HG03565 (cell line): Measurements from ENCODE around the gene MACROD1.

Experiments
- ATAC-seq: cut with Tn5 transposase; IDR thresholded peaks from one replicate; pipeline ENCODE4 v1.9.1; 2021; ENCODE audit warnings: mild to moderate bottlenecking, moderate library complexity; ENCODE audit not compliant: unreplicated experiment

MACROD1 gene

DNA sequence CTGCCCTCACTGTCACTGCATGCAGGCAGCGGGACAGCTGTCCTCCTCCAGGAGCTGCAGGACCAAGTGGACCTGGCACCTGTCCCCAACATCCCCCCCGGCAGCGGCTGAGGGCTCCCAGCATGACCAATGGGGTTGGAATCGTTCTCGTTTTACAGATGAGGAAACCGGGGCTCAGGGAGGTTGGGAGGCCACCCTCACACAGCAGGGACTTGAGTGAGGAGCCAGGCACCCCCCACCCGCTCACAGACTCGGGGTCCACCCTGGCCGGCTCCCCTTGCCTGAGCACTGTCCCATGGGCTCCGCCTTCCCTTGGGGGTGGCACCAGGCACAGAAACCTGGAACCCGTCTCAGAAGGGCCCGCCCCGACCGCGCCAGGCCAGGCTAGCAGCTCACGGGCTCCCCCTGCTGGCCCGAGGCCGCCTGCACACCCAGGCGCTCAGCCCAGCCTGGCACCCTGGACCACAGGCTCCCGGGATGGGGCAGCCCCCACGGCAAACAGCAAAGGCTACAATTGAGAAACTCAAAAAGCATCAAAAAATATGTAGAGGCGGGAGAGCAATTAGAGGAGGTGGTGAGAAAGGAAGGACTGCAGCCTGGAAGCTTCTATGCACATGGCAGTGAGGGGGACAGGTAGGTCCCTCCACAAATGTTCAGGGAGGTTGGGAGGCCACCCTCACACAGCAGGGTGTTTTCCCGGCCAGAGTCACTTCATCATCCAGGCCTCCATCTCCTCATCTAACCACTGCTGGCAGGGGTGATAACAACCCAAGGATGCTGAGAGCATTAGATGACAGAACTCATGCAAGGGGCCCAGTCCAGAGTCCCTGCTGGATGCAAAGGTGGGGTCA lies 12.8 kb downstream of the MACROD1 start:
- no peak for ATAC-seq

DNA sequence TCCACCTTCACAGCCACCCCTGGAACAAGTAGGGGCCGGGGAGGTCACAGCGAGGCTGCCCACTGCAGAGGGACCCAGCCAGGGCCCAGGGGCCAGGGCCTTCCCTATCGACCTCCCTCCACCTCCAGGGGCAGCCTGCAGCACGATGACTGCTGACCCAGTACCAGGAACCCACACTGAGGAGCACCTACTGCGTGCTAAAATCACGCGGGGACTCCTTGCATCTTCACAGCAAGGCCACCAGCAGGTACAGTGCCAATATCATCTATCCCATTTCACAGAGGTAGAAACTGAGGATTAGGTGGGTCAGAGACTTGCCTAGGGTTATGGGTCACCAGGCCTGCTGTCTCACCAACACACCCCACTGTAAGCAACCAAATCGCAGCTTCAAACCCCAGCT lies 14.6 kb downstream of the MACROD1 start:
- ATAC-seq = no peak

DNA sequence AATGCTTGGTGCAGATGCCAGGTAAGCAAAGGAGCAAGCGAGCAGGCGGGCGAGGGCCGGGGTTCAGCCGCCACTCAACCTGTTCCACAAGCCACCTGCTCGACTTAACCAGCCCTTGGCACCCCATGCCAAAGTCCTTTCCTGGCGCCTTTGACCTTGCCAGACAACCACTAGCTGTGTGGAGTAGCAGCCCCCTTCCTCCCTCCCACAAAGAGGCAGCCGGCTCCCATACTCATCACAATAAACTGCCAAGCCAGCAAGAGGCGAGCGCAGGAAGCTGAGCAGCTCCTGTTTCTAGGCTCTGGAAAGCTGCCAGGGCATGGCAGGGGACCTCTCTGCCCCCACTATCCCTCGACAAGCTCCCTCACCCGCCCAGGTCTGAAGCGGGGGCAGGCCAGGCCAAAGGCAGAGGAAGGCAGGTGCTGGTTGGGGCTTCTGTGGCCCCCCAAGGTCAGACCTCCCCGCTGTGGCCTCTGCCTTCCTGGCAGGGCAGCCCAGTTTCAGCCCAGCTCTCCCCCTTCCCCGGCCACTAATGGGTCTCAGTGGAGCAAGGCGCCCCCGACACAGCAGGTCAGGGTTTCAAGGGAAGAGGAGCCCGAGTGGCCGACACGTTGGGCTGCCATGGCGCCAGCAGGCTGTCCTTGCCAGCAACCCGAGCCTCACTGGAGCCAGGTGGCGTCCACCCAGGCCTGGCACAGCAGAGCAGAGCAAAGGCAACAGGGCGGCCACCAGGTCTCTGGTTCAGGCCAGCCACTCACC lies 15.3 kb downstream of the MACROD1 start:
- ATAC-seq = no peak

DNA sequence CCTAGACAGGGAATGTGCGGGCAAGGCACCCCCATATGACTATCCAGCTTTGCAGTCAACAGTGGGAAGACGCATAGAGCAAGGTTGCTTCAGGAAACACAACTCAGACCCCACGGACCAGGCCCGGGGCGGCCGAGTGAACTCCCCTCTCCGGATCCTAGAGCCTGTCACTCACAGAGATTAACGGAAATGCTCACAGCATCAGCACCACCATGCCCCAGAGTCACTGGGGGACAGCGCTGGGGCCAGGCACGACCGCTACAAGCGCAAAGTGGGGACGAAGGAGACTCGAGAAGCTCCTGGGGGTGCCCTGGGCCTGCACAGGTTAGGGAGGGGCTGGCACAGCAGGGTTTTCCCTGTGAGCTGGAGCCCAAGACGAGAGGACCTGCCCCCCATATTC lies 15.9 kb downstream of the MACROD1 start:
- ATAC-seq = no peak

DNA sequence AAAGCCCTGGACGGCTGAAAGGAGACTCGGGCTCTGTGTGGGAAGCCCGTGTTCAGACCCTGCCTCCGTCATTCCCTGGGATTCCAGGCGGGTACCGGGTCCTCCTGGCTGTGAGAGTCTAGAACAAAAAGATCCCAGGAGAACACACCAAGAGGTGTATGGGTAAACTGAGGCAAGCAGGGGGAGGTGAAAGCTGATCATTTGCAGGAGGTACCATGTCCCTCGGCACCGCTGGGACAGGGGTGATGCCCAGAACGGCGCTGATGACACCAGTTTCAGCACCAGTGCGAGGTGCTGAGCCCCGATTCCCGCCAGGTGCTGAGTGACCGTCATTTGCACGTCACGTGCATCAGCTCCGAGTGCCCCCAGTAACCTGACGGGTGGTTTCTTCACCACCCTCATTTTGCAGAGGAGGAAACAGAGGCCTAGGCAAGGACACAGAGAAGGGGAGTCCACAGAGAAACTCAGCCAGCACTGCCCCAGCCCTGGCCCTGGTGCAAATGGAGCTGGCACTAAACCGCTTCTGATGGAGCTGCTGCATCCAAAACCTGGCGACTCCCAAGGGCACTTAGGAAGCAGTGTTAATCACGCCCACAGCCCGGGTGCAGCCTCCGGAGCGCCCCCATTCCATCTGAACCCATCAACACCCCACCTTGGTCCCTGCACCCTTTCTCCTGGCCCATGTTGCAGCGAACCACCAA lies 16.8 kb downstream of the MACROD1 start:
- no peak for ATAC-seq

DNA sequence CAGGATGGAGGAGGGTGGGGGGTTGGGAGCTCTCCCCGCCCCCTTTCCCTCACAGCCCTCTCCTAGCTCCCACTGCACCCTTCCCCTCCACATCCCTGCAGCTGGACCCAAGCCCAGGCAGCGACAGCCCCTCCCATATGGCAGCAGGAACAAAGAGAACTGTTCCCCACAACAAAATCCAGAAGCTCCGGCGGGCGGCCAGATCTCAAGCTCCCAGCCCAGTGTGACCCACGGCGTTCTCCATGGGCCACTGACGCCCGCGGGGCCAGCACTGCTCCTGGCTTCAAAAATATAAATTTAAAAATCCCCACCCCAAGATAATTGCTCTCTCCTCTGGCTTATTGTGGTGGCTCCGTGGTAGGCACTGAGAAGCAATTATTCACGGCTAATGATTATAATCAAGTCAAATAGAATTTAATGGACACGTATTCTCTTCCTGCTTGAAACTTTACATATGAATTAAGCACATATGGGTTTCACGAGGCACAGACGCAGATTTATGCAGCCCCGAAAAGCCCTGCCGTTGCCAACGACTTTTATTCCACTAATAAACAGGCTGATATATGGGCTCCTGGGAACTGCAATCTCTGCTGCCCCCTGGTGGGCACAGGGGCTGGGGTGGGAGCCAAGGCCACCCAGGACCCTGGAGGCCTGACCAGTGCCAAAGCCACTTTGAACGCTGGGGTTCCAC lies 17.5 kb downstream of the MACROD1 start:
- ATAC-seq = no peak

DNA sequence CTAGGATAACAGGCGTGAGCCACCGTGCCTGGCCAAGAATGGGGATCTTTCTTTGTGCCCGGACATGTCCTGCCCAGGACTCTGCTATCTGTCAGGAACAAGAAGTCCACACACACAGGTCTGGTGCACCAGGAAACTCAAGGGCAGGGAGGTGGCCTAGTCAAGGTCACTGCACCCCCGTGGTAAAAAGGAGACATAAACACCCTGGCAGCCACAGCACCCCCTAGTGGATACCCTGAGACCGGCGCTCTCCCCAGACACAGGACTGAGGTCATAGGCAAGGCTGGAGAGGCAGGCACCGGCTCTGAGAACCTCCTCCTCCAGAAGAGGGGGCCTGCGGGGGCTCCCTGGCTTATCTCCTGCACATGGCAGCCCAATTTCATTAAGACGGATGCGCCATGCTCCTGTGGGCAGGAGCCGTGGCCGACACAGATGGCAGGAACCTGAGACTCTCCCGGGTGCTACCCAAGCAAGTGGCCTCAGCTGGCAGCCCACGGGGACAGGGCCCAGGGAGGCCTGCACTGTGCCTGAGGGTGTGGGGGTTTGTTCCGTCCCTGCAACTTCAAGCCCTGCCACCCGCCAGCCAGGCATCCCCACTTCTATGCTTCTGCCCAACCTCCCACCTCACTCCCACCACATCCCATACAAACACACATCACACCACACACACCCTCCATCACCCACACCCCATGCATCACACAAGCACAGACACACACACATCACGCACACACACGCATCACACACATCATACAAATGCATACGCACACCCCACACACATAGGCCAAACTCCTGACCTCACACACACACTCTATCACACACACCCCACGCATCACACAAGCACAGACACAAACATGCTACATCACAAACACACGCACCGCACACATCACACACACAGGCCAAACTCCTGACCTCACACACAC lies 19.6 kb downstream of the MACROD1 start:
- no peak for ATAC-seq

DNA sequence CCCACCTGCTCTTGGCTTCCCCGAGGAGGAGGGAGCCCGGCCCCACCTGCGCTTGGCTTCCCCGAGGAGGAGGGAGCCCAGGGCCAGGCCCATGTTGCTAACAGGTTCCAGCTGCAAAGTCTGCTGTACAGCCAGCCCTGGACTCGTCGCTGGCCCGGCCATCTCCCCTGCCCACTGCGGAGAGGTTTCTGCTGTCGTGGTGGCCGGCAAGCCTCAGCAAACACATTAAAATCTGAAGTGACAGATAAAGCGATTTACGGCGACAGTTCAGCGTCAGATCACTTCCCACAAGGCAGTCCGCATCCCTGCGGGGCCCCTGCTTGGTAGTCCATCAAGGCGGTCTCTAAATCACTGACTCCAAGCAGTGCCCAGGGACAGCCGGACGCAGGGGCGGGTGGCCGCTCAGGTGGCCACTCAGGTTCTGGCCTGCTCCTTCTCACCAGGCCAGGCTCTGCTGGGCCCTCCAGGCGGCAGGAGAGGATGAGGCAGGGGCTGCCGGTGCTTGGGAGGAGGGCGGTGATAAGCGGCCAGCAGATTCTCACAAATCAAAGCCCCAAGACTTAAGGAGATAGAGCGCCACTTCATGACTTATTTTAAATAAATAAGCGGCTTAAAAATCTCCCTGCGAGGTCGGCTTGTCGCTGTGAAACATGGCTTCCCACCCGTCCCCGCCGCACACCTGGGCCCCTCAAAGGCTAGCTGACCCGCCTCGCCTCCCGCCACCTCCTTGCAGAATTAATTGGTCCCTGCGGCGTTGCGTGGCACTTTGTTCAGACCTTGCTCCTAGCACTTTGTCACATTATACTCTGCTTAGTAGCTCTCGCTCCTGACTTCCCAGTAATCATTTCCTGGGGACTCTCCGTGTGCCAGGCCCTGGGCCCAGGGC lies 21.1 kb downstream of the MACROD1 start:
- no peak for ATAC-seq

DNA sequence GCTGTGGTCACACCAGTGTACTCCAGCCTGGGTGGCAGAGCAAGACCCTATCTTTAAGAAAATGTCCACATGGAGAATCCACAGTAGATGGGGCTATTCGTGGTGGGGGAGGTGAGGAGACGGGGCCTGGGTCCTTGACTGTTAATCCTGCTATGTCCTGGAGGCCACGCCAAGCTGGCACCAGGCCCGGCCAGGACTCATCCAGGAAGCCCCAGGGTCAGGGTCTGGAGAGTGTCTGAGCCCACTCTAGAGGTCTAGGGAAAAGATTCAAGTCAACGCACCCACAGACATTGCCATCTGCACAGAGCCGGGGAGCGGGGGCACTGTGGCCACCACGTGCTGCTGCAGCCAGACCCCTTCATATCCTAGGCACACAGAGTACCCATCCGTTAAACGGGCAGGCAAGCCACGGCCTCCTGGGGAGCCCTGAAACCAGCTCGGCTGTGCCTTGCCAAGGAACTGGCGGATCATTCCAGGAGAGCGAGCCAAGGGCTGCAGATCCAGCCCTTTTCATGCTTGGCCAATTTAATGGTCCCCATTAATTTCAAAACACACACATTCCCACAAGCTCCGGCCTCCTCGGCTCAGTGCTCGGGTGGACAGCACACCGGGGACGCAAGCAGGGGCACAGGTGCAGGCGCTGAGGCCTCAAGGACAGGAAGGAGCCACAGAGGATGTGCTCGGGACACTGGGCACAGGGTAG lies 24.7 kb downstream of the MACROD1 start:
- no peak for ATAC-seq

DNA sequence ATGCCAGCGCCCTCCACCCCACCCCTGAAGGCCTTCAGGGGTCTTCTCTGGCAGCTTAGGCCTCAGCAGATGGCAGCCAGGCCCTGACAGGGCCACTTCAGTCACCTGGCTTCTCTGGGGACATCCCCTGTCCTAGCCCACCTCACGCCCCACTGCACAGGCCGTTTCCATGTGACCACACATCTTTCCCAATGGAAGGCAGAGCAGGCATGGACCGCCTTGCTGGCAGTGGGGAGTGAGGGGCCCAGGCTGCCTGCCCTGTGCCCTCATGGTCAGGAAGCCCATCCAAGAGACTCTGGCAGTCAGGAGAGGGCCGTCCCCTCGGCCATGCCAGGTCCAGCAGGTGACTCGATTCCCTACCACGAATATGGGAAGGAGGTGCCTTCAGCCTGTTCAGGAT lies 25.8 kb downstream of the MACROD1 start:
- no peak for ATAC-seq

DNA sequence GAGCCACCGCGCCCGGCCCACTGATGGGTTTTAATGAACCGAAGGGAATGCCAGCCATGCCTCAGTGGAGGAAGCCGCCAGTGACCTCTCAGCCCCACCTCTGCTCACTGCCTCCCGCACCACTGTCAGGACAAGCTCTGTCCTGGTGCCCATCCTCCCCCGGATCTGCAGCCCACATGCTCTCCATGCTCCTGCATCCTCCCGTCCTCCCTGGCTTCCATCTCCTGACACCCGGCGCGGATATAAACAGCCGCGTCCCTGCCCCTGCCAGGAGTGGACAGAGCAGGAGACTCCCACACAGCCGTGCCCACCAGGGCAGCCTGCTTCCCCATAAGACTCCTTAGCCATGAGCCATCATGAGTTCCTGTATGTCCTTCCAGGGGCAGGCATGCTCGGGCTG lies 26.9 kb downstream of the MACROD1 start:
- ATAC-seq = no peak

DNA sequence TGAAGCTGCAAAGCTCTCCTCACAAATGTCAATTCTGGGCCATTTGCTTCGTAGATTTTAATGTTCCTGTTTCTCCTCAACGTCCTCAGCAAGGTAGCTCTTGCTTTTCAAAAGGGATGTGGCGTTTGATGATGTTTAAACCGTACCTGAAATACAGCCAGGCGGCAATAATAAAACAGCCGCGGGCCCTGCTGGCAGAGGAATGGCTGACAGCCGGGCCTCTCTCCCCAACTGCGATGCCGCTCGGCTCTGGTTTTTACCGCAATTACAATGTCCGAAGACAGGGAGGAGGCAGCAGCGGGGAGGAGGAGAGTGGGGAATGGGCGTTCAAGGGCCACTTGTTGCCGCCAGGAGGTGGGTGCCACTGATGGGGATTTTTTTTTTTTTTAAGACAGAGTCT lies 27.5 kb downstream of the MACROD1 start:
- no peak for ATAC-seq

DNA sequence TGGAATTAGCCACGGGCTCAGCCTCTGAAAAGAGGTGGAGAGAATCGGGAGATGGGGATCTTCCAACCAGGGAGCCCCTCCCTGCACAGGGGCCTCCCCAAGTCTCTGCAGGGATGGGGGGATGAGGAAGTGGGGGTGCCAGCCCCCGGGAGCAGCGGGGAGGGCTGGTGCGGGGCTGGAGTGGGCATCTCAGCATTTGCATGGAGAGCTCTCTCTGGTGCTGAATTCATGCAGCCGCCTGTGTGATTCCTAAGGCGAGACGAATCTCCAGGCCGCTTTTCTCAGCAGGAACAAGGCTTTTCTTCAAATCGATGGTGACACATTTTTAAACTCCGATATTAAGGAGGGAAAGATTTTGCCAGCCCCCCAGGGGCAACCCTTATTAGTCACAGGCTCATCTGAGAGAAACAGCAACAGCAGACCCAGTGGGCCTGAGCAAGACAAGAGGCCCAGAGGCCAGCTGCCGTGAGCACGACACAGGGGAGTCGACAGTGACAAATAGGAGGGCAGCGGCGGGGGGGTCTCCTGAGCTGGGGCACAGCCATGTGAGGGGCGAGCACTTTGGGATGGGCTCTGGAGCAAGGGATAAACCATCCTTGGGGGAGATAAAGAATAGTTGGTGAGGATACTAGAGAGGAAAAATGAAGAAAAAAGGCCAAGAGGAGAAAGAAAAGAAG lies 29.0 kb downstream of the MACROD1 start:
- ATAC-seq = no peak

DNA sequence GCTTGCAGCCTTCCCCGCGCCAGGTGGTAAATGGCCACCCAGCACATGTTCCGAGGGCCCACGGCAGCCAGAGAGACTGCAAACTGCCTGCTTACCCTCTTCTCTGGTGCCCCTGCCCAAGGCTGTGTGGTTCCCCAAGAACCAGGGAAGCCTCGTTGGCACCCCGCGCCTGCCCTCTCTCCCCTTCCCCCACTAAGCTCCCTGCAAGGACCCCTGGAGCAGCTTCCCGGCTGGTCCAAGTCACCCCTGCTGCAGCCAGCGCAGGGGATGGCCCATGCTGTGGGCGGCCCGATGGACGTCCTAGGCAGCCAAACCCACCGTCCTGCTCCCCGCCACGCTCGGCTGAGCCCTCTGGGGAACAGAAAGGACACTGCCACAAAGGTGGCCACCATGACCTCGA lies 30.2 kb downstream of the MACROD1 start:
- no peak for ATAC-seq

DNA sequence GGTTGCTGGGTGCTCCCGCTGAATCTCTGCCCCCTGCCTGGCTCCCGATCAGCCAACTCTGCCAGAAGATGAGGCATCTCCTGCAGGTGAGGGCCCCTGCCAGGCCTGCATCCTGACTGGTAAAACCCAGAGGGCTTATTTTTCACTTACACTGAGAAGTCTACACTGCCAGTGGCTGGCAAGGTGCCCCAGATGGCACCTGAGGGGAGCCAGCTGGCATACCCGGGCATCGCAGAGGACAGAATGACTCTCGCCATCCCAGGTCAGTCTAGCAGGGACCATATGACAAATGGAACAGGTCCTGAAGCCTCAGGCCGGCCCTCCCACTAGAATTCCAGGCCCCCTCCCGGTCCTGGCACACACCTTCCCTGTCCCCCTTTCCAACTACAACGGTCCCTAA lies 30.9 kb downstream of the MACROD1 start:
- ATAC-seq = no peak

DNA sequence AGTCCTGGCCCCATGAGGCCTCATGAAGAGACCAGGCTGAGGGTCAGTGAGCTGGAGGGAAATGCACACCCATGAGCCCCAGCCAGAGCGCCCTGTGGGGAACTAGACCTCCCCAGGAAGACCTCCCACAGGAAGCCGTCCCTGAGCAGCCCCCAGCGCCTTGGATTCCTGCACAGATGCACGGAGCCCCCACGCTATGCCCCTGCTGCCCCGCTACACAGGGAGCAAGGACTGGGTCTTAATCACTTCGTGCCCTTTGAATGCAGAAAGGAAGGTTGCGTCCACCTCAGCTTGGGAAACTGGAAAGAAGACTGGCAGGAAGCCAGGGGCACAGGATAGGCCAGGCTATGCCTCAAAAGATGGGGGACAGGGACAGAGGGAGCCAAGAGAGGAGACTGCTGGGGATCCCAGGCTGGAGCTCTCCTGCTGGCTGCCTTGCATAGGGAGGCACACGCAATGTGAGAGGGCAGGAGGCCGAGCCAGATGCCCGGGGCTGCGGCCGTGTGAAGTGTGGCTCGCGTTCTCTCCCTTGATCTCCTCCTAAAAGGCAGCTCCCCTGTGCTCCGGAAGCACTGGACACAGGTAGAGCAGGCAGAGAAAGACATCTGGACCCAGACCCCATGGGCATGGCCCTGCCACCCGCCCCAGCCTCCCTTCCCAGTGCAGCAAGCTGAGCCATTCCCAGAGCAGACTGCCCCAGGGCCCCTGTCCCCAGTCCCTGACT lies 32.8 kb downstream of the MACROD1 start:
- ATAC-seq = no peak

DNA sequence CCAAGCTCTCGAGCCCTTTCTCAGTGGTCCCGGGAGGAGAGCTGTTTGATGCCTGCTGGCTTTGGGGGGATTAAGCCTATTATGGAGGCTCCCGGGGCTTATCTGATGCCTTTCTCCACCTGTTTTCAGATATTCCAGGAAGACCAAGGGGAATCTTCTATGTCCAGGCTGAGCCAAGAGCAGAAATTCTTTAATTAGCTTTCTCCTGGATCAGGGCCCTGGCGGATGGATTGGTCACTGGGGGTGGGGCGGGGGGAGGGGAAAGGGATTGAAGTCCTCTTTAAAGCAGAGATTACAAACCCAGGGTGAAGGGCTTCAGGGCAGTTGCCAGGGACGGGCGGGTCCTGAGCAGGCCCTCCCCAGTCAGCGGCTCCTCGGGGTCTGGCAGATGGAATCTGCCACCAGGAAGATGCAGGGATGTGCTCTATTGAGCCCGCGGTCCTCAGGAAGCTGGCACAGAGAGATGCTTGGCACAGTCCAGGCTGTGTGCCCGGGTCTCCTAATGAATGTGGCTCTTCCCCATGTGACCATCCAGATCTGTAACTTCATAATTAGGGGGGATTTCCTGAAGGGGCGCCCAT lies 33.6 kb downstream of the MACROD1 start:
- no peak for ATAC-seq
